SK-N-SH treated with all-trans-retinoic acid at 6 μM for 48 hours (cell line): ENCODE data around the gene PIK3R5.

Experiments
- ATAC-seq: fragments of 200-7000 bp; cut with Tn5 transposase; 3 replicates; pipeline ENCODE4 v1.9.1; 2020; ENCODE audit warnings: mild to moderate bottlenecking, moderate library complexity
- ARNTL ChIP-seq: fragments of 450-650 bp; formaldehyde crosslinking; IDR thresholded peaks from 2 replicates; pipeline ENCODE4 v1.5.0; 2020; ENCODE audit warnings: low read depth, mild to moderate bottlenecking, moderate library complexity, borderline replicate concordance
- BACH2 ChIP-seq: fragments of 250-450 bp; sonication (Bioruptor Pico); IDR thresholded peaks from 2 replicates; pipeline ENCODE4 v1.9.0; 2021; ENCODE audit warnings: mild to moderate bottlenecking, borderline replicate concordance
- CREB5 ChIP-seq: fragments of 250-450 bp; sonication (Bioruptor Pico); IDR thresholded peaks from 2 replicates; pipeline ENCODE4 v1.5.1; 2020; ENCODE audit warnings: low read depth, mild to moderate bottlenecking, moderate library complexity
- CSDC2 ChIP-seq: fragments of 250-450 bp; sonication (Bioruptor Pico); IDR thresholded peaks from 2 replicates; pipeline ENCODE4 v1.5.0; 2020; ENCODE audit warnings: mild to moderate bottlenecking, moderate library complexity
- CSRNP3 ChIP-seq: fragments of 250-450 bp; sonication (Bioruptor Pico); IDR thresholded peaks from 2 replicates; pipeline ENCODE4 v1.5.1; 2021; ENCODE audit warnings: mild to moderate bottlenecking, moderate library complexity
- ESRRG ChIP-seq: fragments of 250-450 bp; sonication (Bioruptor Pico); IDR thresholded peaks from 2 replicates; pipeline ENCODE4 v1.6.1; 2021; ENCODE audit warnings: mild to moderate bottlenecking
- ISL1 ChIP-seq: fragments of 250-450 bp; sonication (Bioruptor Pico); IDR thresholded peaks from 2 replicates; pipeline ENCODE4 v2.1.2; 2022; ENCODE audit warnings: mild to moderate bottlenecking, moderate library complexity
- OSR1 ChIP-seq: fragments of 250-450 bp; sonication (Bioruptor Pico); IDR thresholded peaks from 2 replicates; pipeline ENCODE4 v1.8.0; 2022; ENCODE audit warnings: moderate library complexity, mild to moderate bottlenecking, inconsistent platforms
- PPARA ChIP-seq: fragments of 250-450 bp; sonication (Bioruptor Pico); IDR thresholded peaks from 2 replicates; pipeline ENCODE4 v1.5.0; 2020; ENCODE audit warnings: mild to moderate bottlenecking, borderline replicate concordance
- RARB ChIP-seq: fragments of 250-450 bp; sonication (Bioruptor Pico); IDR thresholded peaks from 2 replicates; pipeline ENCODE4 v1.8.0; 2021; ENCODE audit warnings: mild to moderate bottlenecking, moderate library complexity
- SNAI2 ChIP-seq: fragments of 250-450 bp; sonication (Bioruptor Pico); IDR thresholded peaks from 2 replicates; pipeline ENCODE4 v1.5.0; 2020; ENCODE audit warnings: mild to moderate bottlenecking, moderate library complexity
- TCF4 ChIP-seq: fragments of 250-450 bp; sonication (Bioruptor Pico); IDR thresholded peaks from 2 replicates; pipeline ENCODE4 v1.8.0; 2021; ENCODE audit warnings: mild to moderate bottlenecking, moderate library complexity, borderline replicate concordance
- TOX ChIP-seq: fragments of 250-450 bp; sonication (Bioruptor Pico); IDR thresholded peaks from 2 replicates; pipeline ENCODE4 v1.8.0; 2021; ENCODE audit warnings: mild to moderate bottlenecking, moderate library complexity, borderline replicate concordance
- TSHZ2 ChIP-seq: fragments of 250-450 bp; sonication (Bioruptor Pico); IDR thresholded peaks from 2 replicates; pipeline ENCODE4 v1.5.0; 2020; ENCODE audit warnings: mild to moderate bottlenecking, moderate library complexity
- ZC3H10 ChIP-seq: fragments of 250-450 bp; sonication (Bioruptor Pico); IDR thresholded peaks from 2 replicates; pipeline ENCODE4 v1.5.1; 2021; ENCODE audit warnings: mild to moderate bottlenecking, moderate library complexity
- ZFP3 ChIP-seq: fragments of 250-450 bp; sonication (Bioruptor Pico); IDR thresholded peaks from 2 replicates; pipeline ENCODE4 v1.5.0; 2020; ENCODE audit warnings: mild to moderate bottlenecking, moderate library complexity
- ZFP30 ChIP-seq: fragments of 450-650 bp; formaldehyde crosslinking; IDR thresholded peaks from 2 replicates; pipeline ENCODE4 v1.5.0; 2022; ENCODE audit warnings: mild to moderate bottlenecking, moderate library complexity
- ZNF565 ChIP-seq: fragments of 450-650 bp; formaldehyde crosslinking; conservative IDR thresholded peaks from 2 replicates; pipeline ENCODE4 v1.5.0; 2020; ENCODE audit warnings: low read depth, mild to moderate bottlenecking, moderate library complexity
- ZNF70 ChIP-seq: fragments of 450-650 bp; formaldehyde crosslinking; IDR thresholded peaks from 2 replicates; pipeline ENCODE4 v1.5.0; 2020; ENCODE audit warnings: mild to moderate bottlenecking, moderate library complexity
- ZNF8 ChIP-seq: fragments of 450-650 bp; formaldehyde crosslinking; IDR thresholded peaks from 2 replicates; pipeline ENCODE4 v1.5.0; 2020; ENCODE audit warnings: mild to moderate bottlenecking, moderate library complexity

PIK3R5 gene

GRCh38 chr17:8869114-8869815, 96.2 kb downstream of the PIK3R5 start (continued):
- TF ChIP-seq CSRNP3 (CRISPR knock-in tag) = no peak
- no peak for TF ChIP-seq ZNF70 (CRISPR knock-in tag)

- ATAC-seq = no peak
- TF ChIP-seq ESRRG (CRISPR knock-in tag) = no peak
- TF ChIP-seq ZFP30 (CRISPR knock-in tag) = no peak
- no peak for TF ChIP-seq OSR1 (CRISPR knock-in tag)
- TF ChIP-seq ZNF565 = no peak
- TF ChIP-seq, all 23 proteins: peak for 0
These were observed 97.0 kb downstream of the PIK3R5 start for GRCh38 chr17:8868529-8868951.

GRCh38 chr17:8868092-8868491, 97.4 kb downstream of the PIK3R5 start:
- ATAC-seq = no peak
- TF ChIP-seq CSDC2 (CRISPR knock-in tag) (no peak), ARNTL (CRISPR knock-in tag) (no peak), ZC3H10 (no peak), TOX (no peak), TCF4 (CRISPR knock-in tag) (no peak), TSHZ2 (CRISPR knock-in tag) (no peak), ZFP3 (CRISPR knock-in tag) (no peak), CSRNP3 (CRISPR knock-in tag) (no peak), PPARA (CRISPR knock-in tag) (no peak), ZNF565 (no peak), ZNF70 (CRISPR knock-in tag) (no peak), ZNF8 (CRISPR knock-in tag) (no peak)

GRCh38 chr17:8867361-8867981, 98.0 kb downstream of the PIK3R5 start, which contains the start of gene PIK3R6:
Gene PIK3R6 (minus strand): TSS chr17:8867674. CDS start chr17:8849794, 17,880 bp downstream.
- ATAC-seq = no peak
- TF ChIP-seq OSR1 (CRISPR knock-in tag) (no peak), SNAI2 (CRISPR knock-in tag) (no peak), BACH2 (CRISPR knock-in tag) (no peak)
- TF ChIP-seq, all 23 proteins: peak for 0

- no peak for ATAC-seq
These were observed 99.7 kb downstream of the PIK3R5 start for GRCh38 chr17:8865811-8866210.

More at GRCh38 chr17:8865811-8866210, 99.7 kb downstream of the PIK3R5 start:
- TF ChIP-seq ISL1 (CRISPR knock-in tag) (no peak), RARB (CRISPR knock-in tag) (no peak), ZNF70 (CRISPR knock-in tag) (no peak), TCF4 (CRISPR knock-in tag) (no peak), CREB5 (CRISPR knock-in tag) (no peak), ZNF8 (CRISPR knock-in tag) (no peak), ZFP3 (CRISPR knock-in tag) (no peak), CSDC2 (CRISPR knock-in tag) (no peak), ZC3H10 (no peak), TOX (no peak)
